ENCODE measurements around the gene FXR1. TPM values are rescaled to one million over a fixed set of nuclear protein-coding genes. Genes with fewer than 3 reads are reported as not detected.

FXR1 gene
- total and polyA plus RNA-seq, 2 donors (not counting 1 experiment from before 2014, with no cell fraction given), result 148 to 252 TPM

DNA sequence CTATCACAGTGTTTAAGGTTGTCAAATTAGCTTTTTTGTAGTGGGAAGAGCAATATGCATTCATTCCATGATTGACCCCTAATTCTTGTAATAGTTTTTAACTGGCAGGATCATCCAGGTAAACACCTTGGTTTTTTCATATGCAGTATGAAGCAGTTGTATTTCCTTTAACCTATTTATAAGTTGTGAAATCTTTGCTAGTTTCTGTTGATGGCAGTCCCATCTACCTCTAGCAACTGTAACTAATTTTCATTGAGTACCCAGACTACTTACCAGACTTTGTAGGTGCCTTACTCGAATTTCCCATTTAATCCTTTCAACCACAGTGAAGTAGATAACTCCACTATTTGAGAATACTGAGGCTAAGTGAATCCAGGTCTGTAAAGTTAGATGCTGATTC lies 6.1 kb downstream of the FXR1 start:
- no peak overlapping the region for H3K27ac ChIP-seq (ENCODE audit: insufficient read depth, low read length)
- TF ChIP-seq EZH2 (IDR thresholded peaks at IDR 0.05; ENCODE audit: low read length, missing control alignments) (no peak), CTCF (conservative IDR thresholded peaks at IDR 0.05 in 1 of 2, IDR thresholded peaks at IDR 0.05 in 1 of 2; ENCODE audit: low read depth in 1 of 2, low read length in 2 of 2) (no peak)

DNA sequence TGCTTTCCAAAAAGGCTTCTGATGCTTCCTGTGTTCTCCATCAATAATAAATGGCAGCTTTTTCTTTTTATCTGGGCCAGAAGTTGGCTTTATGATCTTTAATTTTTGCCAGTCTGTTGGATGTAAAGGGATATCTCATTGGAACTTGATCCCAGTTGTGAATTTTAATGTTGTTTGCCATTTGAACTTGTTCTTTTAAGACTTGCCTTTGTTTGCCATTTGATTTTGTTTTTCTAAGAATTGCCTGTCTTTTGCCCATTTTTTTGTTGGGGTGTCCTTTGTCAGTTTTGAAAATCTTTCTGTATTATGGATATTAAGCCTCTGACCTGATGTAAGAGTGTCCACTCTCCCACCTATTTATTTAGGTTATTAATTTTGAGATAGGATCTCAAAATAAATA lies 9.8 kb downstream of the FXR1 start:
- Histone ChIP-seq H3K4me3 (replicated peaks in 1 of 4; ENCODE audit: control extremely low read depth in 1 of 4, insufficient read depth in 1 of 4, low read depth in 3 of 4, low read length in 4 of 4) (no peak overlapping the region), H3K79me2 (ENCODE audit: control insufficient read depth, insufficient read depth, low read length) (peaks cover 96% of the 10 kb centered on the region)

More for the DNA sequence above, 6.1 kb downstream of the FXR1 start:
- DNase-seq (ENCODE audit: low read depth in 2 of 2), result no peak
- Histone ChIP-seq H3K9ac (ENCODE audit: insufficient read depth, low read length) (no peak overlapping the region), H3K79me2 (ENCODE audit: control insufficient read depth, insufficient read depth, low read length) (peaks cover 98% of the 10 kb centered on the region), H3K27me3 (ENCODE audit: control insufficient read depth, insufficient read depth, low read length) (no peaks in the 10 kb centered on the region), H3K4me2 (ENCODE audit: extremely low read depth, insufficient read depth, low read length) (no peak overlapping the region), H3K4me1 (ENCODE audit: control insufficient read depth, extremely low read depth, insufficient read depth, low read length) (no peaks in the 10 kb centered on the region), H4K20me1 (ENCODE audit: control insufficient read depth, extremely low read depth, insufficient read depth, low read length) (peaks cover 2% of the 10 kb centered on the region), H3K9me3 (ENCODE audit: control insufficient read depth, insufficient read depth, low read depth, low read length) (no peaks in the 10 kb centered on the region), H3K4me3 (replicated peaks in 1 of 4; ENCODE audit: control extremely low read depth in 1 of 4, insufficient read depth in 1 of 4, low read depth in 3 of 4, low read length in 4 of 4) (no peak overlapping the region), H3K36me3 (ENCODE audit: control insufficient read depth, insufficient read depth, low read length) (no peaks in the 10 kb centered on the region), H2AFZ (ENCODE audit: low read length) (no peak overlapping the region)

DNA sequence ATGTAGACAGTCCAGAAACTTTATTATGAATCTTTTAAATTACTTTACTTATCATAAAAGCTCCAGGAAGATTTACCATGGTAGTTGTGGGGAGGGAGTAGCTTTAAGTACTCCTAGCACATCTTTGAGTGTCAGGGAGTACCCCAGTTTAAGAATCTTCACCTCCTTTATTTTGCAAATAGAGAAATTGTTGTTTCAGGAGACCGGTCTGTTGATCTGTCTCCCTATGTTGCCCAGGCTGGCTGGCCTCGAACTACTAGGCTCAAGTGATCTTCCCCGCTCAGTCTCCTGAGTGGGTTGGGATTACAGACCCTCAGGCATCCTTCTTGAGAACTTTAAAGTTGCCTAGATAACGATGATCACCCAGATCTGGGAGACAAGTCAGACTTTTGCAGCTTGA lies 11.1 kb downstream of the FXR1 start:
- TF ChIP-seq CTCF (conservative IDR thresholded peaks at IDR 0.05 in 1 of 2, IDR thresholded peaks at IDR 0.05 in 1 of 2; ENCODE audit: low read depth in 1 of 2, low read length in 2 of 2) (no peak), EZH2 (IDR thresholded peaks at IDR 0.05; ENCODE audit: low read length, missing control alignments) (no peak)
- Histone ChIP-seq H3K9ac (ENCODE audit: insufficient read depth, low read length) (no peak overlapping the region), H3K4me2 (ENCODE audit: extremely low read depth, insufficient read depth, low read length) (no peak overlapping the region), H3K4me3 (replicated peaks in 1 of 4; ENCODE audit: control extremely low read depth in 1 of 4, insufficient read depth in 1 of 4, low read depth in 3 of 4, low read length in 4 of 4) (no peak overlapping the region), H3K9me3 (ENCODE audit: control insufficient read depth, insufficient read depth, low read depth, low read length) (no peaks in the 10 kb centered on the region), H2AFZ (ENCODE audit: low read length) (no peak overlapping the region), H3K4me1 (ENCODE audit: control insufficient read depth, extremely low read depth, insufficient read depth, low read length) (no peaks in the 10 kb centered on the region), H3K79me2 (ENCODE audit: control insufficient read depth, insufficient read depth, low read length) (peaks cover 98% of the 10 kb centered on the region), H3K27ac (ENCODE audit: insufficient read depth, low read length) (no peak overlapping the region), H3K36me3 (ENCODE audit: control insufficient read depth, insufficient read depth, low read length) (no peaks in the 10 kb centered on the region), H4K20me1 (ENCODE audit: control insufficient read depth, extremely low read depth, insufficient read depth, low read length) (peaks cover 2% of the 10 kb centered on the region), H3K27me3 (ENCODE audit: control insufficient read depth, insufficient read depth, low read length) (no peaks in the 10 kb centered on the region)
- no peak for DNase-seq (ENCODE audit: low read depth in 2 of 2)

More for the DNA sequence above, 9.8 kb downstream of the FXR1 start:
- TF ChIP-seq EZH2 (IDR thresholded peaks at IDR 0.05; ENCODE audit: low read length, missing control alignments) (no peak), CTCF (conservative IDR thresholded peaks at IDR 0.05 in 1 of 2, IDR thresholded peaks at IDR 0.05 in 1 of 2; ENCODE audit: low read depth in 1 of 2, low read length in 2 of 2) (no peak)
- DNase-seq (ENCODE audit: low read depth in 2 of 2), result no peak
- H4K20me1 ChIP-seq (ENCODE audit: control insufficient read depth, extremely low read depth, insufficient read depth, low read length), result peaks cover 2% of the 10 kb centered on the region
- no peaks in the 10 kb centered on the region for H3K9me3 ChIP-seq (ENCODE audit: control insufficient read depth, insufficient read depth, low read depth, low read length)
- H3K4me1 ChIP-seq (ENCODE audit: control insufficient read depth, extremely low read depth, insufficient read depth, low read length), result no peaks in the 10 kb centered on the region
- H3K27me3 ChIP-seq (ENCODE audit: control insufficient read depth, insufficient read depth, low read length), result no peaks in the 10 kb centered on the region
- no peak overlapping the region for H2AFZ ChIP-seq (ENCODE audit: low read length)
- no peak overlapping the region for H3K4me2 ChIP-seq (ENCODE audit: extremely low read depth, insufficient read depth, low read length)
- no peak overlapping the region for H3K27ac ChIP-seq (ENCODE audit: insufficient read depth, low read length)
- H3K36me3 ChIP-seq (ENCODE audit: control insufficient read depth, insufficient read depth, low read length), result no peaks in the 10 kb centered on the region
- no peak overlapping the region for H3K9ac ChIP-seq (ENCODE audit: insufficient read depth, low read length)

Data from fibroblast of lung (primary cell).